ENCODE data around the gene SGK1.
"Not testable (repeated sequence)": the region's sequence is repeated elsewhere in the genome, so short reads cannot be mapped to it uniquely, and the experiment has no call there.

The SGK1 gene

GRCh38 chr6:134187751-134188150 lies 130.2 kb downstream of the SGK1 start:
- DNase-seq (ENCODE audit: low spot score): no peak

- no peak for DNase-seq (ENCODE audit: low spot score)
Measured at GRCh38 chr6:134187154-134187553, 130.8 kb downstream of the SGK1 start.

GRCh38 chr6:134186355-134186754 lies 131.6 kb downstream of the SGK1 start:
- no peak for DNase-seq (ENCODE audit: low spot score)

GRCh38 chr6:134185277-134185676 lies 132.6 kb downstream of the SGK1 start:
- DNase-seq (ENCODE audit: low spot score): no peak

- DNase-seq (ENCODE audit: low spot score): peak; percentile 30
Measured at GRCh38 chr6:134183844-134184243, 134.1 kb downstream of the SGK1 start.

- DNase-seq (ENCODE audit: low spot score): peak; percentile 31
Measured at GRCh38 chr6:134182528-134182927, 135.4 kb downstream of the SGK1 start.

- not testable (repeated sequence) for DNase-seq (ENCODE audit: low spot score)
Measured at GRCh38 chr6:134181726-134182125, 136.2 kb downstream of the SGK1 start.

- not testable (repeated sequence) for DNase-seq (ENCODE audit: low spot score)
Measured at GRCh38 chr6:134181251-134181650, 136.7 kb downstream of the SGK1 start.

- not testable (repeated sequence) for DNase-seq (ENCODE audit: low spot score)
Measured at GRCh38 chr6:134180540-134180939, 137.4 kb downstream of the SGK1 start.

- peak; percentile 77 for DNase-seq (ENCODE audit: low spot score)
Measured at GRCh38 chr6:134178161-134179044, 139.5 kb downstream of the SGK1 start.

GRCh38 chr6:134177753-134178160 lies 140.2 kb downstream of the SGK1 start:
- DNase-seq (ENCODE audit: low spot score): no peak

- no peak for DNase-seq (ENCODE audit: low spot score)
Measured at GRCh38 chr6:134177236-134177635, 140.7 kb downstream of the SGK1 start.

- peak; percentile 35 for DNase-seq (ENCODE audit: low spot score)
Measured at GRCh38 chr6:134176264-134176975, 141.5 kb downstream of the SGK1 start.

GRCh38 chr6:134175532-134176263 lies 142.2 kb downstream of the SGK1 start:
- peak; percentile 50 for DNase-seq (ENCODE audit: low spot score)

GRCh38 chr6:134174672-134175531 lies 143.0 kb downstream of the SGK1 start:
- DNase-seq (ENCODE audit: low spot score): peak; percentile 85

GRCh38 chr6:134173936-134174671 lies 143.8 kb downstream of the SGK1 start:
- peak; percentile 70 for DNase-seq (ENCODE audit: low spot score)

- DNase-seq (ENCODE audit: low spot score): no peak
Measured at GRCh38 chr6:134173366-134173725, 144.6 kb downstream of the SGK1 start.

GRCh38 chr6:134172706-134173365 lies 145.1 kb downstream of the SGK1 start:
- no peak for DNase-seq (ENCODE audit: low spot score)

GRCh38 chr6:134172020-134172705 lies 145.7 kb downstream of the SGK1 start:
- no peak for DNase-seq (ENCODE audit: low spot score)

GRCh38 chr6:134171517-134171916 lies 146.4 kb downstream of the SGK1 start:
- no peak for DNase-seq (ENCODE audit: low spot score)
